GM21825 (cell line): ENCODE data around the gene URM1.

Source experiments
- ATAC-seq: cut with Tn5 transposase; IDR thresholded peaks from one replicate; pipeline ENCODE4 v1.9.1; 2021; ENCODE audit warnings: mild to moderate bottlenecking, moderate library complexity; ENCODE audit not compliant: unreplicated experiment

Gene URM1

DNA sequence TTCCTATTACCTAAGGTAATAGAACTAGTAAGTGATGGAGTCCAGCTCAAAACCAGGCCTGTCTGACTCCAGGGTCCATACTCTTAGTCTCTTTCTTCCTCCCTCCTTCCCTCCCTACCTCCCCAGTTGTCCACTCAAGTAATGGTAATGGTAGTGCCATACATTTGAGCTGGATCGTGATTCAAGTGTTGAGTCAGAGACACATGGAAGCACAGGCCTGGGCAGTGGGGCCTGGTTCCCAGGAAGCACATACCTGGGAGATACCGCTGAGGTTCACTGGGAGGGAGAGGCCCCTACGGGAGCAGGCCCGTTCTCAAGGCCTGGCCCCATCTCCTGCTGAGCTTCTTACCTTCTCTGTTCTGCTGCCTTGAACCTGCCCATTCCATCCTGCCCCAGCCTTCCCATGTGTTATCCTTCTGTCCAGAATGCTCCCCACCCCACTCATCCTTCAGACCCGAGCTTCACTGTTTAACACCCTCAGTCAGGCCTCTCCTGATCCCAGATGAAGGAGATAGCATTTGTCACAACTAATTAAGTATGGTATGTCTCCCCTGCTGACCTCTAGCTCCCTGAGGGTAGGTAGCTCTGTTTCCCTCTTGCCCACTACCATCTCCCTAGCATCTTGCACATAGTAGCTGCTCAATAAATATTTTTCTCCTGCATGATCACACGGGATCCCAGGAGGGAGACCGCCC lies 13.8 kb downstream of the URM1 start:
- ATAC-seq: no peak

DNA sequence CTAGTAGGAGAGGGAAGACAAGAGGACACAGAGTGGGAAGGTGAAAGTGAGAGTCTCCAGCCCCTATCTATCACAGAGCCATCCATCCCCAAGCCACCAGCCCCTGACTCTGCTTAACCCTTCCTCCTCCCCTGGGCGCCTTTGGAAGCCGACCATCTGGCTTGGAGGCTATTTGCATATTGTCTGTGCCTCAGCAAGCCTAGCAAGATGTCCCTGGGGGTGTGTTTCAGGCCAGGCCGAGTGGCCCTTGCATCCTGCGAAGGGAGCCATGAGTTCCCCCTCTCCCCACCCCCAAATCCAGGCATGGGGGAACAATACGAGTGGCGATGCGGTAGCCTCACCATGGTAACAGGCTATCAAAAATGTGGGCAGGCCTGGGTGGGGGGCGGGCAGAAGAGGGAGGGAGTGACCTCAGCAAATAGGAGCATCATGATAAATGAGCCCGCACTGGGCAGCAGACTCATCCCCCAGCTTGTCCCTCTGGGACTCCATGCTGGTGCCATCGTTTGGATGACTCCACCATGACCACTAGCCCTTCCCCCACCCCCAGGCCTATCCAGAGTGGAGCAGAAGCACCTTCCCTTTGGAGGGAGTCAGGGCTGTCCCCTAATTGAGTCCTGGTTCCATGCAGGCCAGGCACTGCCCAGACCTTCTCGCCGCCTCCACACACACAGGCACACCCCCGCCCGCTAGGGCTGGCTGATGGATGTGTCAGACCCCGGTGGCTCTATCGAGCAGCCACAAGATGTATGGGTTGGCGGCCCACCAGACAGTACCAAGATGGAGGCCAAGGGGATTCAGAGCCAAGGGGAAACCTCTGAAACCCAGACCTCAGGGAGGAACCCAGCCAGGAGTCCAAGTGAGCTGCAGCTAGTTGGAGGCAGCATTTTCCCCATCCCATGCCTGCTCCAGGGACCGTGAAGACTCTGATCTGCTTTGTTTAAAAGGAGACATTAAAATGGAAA lies 14.6 kb downstream of the URM1 start:
- ATAC-seq: no peak

DNA sequence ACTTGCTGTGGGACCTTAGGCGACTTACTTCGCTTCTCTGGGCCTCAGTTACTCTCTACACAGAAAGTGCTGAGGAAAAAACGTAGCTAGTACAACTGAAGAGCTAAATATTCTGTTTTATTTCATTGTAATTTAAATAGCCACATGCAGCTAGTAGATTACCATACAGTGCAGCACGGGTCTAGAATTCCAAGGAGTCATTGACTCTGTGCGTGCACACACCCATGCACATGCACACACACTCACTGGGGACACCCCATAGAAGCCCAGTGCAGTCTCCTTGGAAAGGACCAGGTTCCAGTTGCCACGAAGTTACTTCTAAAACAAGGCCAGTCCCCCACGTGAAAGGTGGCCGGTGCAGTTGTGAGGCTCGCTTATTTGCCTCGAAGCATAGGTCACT lies 17.0 kb downstream of the URM1 start:
- no peak for ATAC-seq

DNA sequence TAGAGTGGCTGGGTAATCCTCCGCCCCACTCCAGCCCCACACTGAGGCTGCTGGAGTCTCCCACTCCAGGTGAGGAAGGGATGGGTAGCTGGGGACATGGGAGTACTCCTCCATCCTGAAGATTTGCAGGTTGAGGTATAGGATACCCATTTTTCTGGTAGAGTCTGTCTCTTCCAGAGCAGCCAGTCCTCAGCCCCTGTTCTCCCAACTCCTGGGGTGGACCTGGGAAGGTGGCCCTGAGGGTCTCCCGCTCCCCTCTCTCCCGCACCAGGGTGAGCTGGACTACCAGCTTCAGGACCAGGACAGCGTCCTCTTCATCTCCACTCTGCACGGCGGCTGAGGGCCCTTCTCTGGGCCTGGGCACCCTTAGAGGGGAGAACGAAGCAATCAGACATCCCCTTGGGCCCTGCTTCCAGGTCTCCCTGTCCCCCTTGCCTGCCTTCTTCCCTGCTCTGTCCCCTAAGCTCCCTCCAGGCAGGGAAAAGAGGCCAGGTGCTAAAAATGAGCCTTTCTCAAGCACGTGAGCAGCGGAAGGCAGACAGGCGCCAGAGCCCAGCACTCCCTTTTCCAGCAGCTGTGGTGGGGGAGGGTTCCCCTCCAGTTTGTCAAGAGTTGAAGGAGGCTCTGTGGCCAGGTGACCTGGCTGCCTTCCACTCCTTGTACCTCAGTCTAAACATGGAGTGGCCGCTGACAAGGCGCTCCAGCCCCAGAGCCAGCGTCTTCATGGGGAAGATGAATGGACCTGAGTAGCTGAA lies 18.4 kb downstream of the URM1 start:
- no peak for ATAC-seq

DNA sequence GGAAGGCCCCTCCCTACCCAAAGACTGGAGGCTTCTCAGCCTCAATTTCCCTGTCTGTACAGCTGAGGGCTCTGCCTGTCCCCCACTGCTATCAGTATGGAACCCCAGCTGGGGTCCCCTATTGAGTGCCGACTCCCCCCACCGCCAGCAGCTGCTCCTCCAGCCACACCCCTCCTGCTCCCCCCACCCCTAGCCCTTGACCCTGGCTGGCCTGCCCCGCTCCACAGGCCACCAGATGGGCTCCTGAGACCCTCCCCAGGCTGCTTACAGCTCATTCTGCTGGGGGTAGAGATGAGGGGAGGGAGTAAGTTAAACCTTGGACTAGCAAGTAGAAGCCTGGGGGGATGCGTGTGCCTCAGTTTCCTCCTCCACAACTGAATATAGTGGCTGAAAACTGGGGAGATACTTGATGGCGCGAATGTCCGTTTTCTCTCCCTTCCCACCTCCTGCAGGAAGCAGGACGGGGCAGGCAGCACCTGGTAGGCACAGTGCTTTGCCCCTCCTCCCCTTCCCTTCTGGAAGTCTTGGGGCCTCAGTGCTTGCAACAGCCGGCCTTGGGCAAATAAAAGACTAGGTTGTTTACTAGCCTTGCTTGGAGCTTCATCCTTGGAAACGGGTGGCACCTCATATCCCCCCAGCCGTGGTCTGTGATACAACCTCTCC lies 19.1 kb downstream of the URM1 start:
- ATAC-seq: no peak

DNA sequence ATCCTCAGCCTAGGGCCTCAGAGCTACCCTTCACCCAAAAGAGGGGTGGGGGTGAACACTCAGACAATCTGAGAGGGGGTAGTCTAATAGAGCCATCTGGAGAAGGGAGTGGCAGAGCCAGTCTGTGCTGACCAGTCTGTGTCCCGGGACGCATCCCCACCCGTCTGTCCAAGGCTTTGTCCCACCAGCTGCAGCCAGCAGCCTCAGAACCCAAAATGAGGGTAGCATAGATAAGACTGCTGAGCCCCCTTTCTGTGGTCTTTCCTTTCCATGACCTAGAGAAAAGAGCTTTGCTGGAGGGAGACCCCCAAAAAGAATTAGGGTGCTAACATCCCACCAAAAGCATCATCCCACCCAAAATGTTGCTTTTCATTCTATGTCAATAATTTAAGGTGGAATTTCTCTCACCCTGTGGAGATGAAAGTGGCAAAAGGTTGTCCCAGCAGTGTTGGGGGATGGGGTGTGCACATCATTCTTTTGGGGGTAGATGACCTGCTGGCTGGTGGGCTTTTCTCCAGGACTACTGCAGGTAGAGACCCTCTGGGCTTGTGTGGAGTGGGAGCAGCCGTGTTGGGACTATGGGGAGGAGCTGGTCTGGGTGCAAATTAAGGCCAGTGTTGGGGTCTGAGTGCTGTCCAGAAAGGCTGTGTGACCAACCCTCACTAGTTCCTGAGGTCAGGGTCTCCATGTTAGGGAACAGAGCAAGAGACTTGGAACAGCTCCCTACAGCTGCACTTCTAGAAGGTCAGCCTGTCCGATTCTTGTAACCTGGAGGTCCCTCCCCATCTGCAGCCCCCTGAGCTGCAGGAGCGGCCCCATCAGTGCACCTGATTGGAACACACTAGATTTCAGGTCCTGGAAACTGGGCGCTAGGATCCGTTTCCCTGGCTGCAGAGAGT lies 19.9 kb downstream of the URM1 start:
- no peak for ATAC-seq

DNA sequence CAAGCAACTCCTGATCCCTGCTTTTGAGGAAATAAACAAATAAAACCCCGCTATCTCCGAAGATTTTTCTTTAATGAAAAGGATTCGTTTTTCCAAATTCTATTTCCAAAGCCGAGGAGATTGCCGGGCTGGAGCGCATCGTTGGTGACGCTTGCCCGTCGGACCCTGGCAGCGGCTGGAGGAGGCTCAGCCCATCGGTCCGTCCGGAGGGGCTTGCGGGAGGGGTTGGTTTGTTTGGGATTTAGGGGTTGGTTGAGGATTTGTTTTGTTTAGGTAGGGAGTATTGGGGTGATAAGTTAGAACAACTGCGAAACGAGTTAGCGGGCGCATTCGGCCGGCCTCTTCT lies 20.8 kb downstream of the URM1 start:
- no peak for ATAC-seq

DNA sequence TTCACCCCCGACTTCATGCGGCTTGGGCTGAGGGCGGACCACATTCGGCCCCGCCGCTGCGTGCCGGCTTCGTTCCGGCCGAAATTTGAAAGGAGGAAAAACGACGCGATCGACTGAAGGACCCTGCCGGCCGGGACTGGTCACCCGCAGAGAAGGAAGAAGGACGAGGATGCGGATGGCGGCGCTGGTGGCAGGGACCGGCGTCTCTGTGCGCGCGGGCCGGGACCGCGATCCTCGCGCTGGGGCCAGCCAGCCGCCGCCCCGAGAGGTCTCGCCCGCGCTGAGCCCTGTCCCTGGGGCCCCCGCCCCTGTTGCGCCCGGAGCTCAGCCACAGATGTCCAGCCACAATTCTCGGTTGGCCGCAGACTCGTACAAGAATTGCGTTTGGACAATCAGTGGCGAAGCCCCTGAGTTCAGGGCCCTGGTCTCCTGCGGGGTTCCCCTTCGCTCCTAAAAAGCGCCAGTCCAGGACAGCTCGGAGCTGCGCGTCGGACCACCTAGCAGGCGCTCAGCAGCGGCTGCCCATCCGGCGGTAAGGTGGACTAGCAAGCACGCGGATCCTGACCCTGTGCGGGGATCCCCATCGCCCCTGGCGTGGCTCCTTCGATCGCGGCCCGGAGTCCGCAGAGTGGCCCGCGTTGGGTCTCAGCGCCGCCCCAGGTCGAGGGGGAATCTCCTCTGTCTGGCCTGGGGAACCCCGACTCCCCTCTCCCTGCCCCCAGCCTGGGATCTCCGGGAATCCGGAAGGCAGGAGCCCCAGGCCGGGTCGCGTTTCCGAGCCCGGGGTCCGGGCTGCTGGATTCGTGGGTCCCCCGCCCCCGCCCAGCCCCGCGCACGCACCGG lies 21.3 kb downstream of the URM1 start:
- ATAC-seq: no peak

DNA sequence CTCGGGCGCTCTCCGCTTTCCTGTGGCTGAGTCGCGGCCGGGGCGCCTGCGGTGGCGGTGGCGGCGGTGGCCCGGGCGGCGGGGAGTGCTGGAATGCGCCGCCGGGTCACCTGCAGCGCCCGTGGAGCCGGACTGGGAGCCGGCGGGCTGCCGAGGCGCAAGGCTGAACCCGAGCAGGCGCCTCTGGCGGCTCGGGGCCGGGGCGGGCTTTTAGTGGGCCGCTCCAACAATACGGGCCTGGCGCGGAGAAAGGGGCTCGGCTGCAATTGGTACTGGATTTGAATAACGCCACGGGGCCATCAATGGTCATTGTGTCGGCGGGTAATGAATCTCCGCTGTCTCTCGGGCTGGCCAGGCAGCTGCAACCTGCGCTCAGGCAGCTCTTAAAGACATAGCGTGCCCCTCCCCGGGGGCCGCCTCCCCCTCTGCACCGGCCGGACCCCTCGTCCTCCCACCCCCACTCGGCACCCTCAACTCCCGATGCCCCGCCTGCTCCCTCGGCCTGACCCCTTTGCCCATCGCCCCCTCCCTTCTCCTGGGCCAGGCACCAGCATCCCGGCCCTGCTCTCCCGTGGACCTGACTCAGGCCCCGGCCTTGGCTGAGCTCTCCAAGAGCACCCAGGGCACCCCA lies 22.1 kb downstream of the URM1 start:
- ATAC-seq: no peak

DNA sequence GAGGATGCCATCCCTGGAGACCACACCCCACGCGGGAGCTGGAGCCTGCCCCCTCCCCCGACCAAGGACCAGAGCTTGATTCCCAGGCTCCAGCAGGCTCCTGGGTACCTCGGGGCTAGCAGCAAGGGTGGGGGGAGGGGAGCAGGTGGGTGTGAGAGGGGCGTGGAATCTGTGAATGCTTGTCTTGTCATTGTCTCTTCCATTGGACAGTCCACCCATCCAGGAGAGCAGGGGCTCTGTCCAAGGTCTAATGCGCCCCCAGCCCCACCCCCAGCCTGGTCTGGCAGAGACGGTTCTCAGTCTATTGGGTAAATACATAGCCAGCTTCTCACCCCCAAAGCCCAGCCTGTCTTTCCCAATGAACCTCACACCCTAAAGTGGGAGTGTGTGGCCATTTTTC lies 22.8 kb downstream of the URM1 start:
- no peak for ATAC-seq

DNA sequence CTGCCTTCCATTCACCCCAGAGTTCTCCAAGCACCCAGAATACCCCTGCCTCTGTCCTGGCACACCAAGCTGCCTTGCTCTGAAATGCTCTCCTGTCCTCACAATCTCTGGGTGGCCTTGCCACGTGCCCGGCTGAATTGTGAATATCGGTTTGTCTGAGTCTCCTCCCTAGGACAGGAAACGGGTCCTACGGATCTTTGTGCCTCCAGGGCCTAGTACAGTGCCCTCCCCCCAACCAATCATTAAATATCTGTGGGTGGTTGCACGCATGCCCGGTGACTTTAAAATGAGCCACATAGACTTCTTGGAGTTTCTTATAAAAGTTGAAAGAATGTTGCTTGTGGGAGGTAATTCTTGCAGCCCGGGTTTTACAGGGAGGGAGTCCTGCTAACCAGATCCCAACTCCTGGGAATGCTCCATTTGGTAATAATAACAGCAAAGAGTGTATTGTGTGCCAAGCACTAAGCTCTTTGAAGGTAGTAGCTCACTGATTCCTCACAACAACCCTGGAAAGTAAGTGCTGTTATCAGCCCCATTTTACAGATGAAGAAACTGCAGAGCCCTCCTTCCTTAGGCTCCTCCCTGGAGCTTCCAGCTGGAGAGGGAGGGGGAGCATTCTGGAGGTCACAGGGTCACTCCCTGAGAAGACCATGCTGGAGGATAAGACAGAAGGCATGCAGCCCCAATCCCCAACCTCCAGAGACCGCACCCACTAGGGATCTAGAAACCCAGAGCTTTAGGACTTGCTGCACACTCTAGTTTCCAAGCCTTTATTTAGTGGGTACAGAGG lies 23.4 kb downstream of the URM1 start:
- ATAC-seq: no peak

DNA sequence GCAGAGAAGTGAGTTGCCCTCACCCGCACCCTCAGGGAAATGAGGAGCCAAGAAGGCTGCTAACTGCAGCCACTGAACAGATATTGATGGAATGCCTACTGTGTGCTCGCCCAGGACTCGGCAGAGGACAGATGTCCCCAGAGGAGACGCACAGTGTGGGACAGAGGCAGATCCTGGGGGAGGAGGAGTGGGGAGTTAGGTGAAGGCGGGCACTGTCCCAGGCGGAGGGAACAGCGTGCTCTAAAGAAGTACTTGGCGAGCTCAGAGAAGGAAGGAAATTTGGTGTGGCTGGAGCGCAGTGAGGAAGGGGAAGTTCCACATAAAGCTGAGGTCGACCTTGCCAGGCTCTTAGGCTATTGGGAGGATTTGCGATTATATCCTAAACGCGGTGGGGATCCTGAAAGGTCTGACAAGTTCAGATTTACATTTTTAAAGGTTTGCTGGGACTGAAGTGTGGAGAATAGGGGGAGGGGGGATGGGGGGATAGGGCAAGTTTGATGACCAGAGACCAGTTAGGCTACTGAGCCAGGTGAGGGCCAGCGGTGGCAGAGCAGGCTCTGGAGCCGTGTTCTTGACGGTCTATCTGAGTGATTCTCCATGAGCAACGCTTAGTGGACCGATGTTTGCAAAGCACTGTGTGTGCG lies 25.9 kb downstream of the URM1 start:
- ATAC-seq: no peak

DNA sequence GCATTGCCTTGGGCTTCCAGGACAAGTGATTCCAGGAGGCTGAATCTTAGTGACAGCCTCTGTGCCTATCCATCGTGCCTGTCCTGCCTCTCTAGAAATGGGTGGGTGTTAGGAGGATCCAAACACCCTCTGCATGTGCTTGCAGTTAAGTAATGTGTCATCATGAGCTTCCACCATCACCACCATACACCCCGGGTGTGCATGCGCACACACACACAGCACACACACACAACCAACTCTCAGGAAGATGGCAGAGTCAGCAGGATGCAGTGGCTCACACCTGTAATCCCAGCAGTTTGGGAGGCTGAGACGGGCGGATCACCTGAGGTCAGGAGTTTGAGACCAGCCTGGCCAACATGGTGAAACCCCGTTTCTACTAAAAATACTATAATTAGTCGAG lies 26.7 kb downstream of the URM1 start:
- no peak for ATAC-seq

DNA sequence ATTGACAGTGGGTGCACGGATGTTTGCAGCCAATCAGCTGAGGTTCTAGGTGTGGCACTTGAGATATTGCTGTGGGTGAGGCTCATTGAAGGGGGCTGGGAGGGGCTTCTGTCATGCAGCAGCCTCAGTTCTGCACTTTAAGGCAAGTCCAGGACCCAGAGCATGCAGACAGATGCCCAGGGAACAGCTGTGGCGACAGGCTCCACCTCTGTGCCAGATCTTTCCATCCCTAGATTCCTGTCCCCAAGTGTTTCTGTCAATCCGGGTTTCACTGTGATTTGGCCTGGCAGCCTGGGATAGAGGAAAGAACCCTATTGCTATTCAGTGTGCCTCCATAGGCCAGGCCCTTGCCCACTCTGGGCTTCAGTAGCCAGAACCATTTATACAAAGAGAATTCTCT lies 28.7 kb downstream of the URM1 start:
- ATAC-seq: no peak

DNA sequence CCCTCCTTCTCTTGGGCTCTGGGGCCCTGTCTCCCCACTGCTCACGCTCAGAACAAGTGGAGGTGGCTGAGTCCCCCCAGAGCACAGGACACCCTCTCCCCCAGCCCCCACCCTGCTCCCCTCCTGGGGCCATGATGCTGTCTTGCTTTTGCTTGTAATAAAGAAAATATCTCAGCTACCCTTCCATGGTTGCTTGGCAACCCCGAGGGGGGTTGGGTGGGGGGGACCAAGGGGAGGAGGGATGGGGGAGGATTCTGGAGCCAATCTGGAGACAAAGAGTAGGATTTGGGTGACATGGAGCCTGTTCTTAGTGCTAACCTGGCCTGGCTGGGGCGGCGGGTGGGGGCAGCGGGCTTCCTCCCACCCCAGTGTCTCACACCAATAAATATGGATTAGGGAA lies 33.4 kb downstream of the URM1 start:
- no peak for ATAC-seq

DNA sequence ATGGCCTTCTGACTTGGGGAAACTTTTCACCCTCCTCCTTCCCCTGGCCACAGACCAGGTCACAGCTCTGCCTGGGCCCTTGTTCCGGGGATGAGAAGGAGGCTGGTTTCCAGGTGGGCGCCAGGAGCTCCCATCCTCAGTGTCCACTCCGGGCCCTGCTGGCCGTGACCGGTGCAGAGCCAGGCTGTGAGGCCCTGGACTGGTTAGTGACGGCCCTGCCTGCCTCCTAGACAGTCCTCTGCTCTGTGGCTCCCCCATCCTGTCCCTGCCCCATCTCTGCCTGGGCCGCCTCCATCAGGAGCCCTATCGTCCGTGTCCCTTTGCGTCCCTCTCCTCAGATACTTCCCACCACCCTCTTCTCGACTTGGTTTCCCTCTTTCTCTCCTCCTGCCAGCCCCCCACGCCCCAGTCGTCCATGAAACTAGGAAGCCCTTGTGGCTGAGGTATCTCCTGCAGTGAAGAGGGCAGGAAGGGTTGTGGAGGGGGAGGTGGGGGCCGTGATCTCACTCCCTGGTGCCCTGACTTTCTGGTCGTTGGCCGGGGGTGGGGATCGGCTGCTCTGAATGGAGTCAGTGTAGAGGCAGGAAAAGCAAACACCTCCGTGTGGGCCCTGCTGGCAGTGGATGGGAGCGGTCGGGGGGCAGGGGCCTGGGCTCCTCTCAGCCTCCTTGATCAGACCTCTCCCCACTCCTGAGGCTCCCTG lies 34.1 kb downstream of the URM1 start:
- no peak for ATAC-seq

DNA sequence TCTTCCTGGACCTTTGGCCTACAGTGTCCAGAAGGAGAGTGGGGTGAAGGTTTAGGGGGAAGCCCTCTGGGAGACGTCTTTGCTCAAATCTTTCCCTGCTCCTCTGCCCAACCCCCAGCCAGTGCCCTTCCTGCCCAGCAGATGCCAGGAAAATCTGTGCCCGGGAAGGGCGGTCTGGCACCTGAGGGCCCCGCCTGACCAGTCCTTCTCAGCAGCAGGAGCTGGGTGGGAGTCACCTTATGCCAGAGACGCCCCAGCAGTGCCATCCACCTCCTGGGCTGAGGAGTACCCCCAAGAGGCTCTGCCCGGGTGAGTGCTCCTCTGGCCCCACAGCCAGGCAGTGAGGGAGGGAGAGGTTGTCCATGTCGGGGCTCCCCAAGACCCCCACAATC lies 34.6 kb downstream of the URM1 start:
- no peak for ATAC-seq
